Measurements from ENCODE around the gene MCF2L. TPM values are rescaled to one million over a fixed set of nuclear protein-coding genes. Genes with fewer than 3 reads are reported as not detected.

Gene MCF2L, protein sequence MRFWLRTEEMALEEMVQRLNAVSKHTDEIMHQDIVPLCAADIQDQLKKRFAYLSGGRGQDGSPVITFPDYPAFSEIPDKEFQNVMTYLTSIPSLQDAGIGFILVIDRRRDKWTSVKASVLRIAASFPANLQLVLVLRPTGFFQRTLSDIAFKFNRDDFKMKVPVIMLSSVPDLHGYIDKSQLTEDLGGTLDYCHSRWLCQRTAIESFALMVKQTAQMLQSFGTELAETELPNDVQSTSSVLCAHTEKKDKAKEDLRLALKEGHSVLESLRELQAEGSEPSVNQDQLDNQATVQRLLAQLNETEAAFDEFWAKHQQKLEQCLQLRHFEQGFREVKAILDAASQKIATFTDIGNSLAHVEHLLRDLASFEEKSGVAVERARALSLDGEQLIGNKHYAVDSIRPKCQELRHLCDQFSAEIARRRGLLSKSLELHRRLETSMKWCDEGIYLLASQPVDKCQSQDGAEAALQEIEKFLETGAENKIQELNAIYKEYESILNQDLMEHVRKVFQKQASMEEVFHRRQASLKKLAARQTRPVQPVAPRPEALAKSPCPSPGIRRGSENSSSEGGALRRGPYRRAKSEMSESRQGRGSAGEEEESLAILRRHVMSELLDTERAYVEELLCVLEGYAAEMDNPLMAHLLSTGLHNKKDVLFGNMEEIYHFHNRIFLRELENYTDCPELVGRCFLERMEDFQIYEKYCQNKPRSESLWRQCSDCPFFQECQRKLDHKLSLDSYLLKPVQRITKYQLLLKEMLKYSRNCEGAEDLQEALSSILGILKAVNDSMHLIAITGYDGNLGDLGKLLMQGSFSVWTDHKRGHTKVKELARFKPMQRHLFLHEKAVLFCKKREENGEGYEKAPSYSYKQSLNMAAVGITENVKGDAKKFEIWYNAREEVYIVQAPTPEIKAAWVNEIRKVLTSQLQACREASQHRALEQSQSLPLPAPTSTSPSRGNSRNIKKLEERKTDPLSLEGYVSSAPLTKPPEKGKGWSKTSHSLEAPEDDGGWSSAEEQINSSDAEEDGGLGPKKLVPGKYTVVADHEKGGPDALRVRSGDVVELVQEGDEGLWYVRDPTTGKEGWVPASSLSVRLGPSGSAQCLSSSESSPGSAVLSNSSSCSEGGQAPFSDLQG
- total RNA-seq: 201 TPM

DNA sequence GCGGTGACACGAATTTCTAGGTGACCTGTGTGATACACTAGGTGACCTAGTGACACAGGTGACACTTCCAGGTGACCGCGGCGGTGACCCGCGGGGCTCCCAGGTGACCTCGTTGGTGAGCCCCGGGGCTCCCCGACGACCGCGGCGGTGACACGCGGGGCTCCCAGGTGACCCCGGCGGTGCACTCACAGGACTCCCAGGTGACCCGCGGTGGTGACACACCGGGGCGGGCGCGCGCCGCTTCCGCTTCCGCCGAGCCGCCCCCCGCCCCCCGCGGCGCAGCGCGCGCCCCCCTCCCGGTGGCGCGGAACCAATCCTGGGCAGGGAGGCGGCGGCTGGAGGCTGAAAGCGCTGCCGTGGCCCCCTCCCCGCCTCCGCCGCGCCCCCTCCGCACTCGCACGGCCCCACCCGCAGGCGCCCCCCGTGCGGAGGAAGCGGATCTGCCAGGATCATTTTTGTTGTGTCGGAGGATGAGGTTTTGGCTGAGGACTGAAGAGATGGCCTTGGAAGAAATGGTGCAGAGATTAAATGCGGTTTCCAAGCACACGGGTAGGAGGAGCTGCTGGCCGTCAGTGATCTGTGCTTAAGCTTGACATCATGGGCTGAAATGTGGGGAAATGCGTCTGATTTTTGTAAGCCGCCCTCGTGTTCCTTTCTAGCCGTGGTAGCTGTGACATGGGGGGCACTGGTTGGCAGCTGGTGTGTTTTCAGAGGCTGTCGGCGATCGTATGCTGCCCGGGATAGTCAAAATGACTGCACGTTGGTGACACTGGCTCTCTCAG, at the start of gene MCF2L:
Gene MCF2L, plus strand, starts transcription at position 305 of the 782 bp plus-strand sequence. Its CDS starts 166 bp downstream, at position 471.

DNA sequence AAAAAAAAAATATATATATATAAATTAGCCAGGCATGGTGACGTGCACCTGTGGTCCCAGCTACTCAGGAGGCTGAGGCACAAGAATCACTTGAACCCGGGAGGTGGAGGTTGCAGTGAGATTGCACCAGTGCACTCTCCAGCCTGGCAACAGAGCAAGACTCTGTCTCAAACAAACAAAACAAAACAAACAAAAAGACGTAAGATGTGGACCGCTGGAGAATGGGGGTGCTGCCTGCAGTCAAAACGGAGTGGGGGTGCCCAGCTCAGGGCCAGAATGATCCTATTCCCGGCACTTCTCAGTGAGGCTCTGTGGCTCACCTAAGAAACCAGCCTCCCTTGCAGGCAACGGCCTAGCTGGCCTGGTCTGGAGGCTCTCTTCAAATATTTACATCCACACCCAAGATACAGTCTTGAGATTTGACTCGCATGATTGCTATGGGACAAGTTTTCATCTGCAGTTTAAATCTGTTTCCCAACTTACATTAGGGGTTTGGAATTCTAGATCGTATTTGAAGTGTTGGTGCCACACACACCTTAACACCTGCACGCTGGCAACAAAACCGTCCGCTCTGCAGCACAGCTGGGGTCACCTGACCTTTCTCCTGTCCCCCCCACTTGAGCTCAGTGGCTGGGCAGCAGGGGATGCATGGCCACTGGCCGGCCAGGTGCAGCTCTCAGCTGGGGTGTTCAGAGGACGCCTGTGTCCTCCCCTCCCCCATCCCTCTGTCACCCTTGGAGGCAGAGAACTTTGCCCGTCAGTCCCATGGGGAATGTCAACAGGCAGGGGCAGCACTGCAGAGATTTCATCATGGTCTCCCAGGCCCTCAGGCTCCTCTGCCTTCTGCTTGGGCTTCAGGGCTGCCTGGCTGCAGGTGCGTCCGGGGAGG, 136.3 kb downstream of the MCF2L start, which contains the start of gene F7:
Gene F7, plus strand, starts transcription at position 760 of the 889 bp plus-strand sequence. Its CDS starts 51 bp downstream, at position 811.

DNA sequence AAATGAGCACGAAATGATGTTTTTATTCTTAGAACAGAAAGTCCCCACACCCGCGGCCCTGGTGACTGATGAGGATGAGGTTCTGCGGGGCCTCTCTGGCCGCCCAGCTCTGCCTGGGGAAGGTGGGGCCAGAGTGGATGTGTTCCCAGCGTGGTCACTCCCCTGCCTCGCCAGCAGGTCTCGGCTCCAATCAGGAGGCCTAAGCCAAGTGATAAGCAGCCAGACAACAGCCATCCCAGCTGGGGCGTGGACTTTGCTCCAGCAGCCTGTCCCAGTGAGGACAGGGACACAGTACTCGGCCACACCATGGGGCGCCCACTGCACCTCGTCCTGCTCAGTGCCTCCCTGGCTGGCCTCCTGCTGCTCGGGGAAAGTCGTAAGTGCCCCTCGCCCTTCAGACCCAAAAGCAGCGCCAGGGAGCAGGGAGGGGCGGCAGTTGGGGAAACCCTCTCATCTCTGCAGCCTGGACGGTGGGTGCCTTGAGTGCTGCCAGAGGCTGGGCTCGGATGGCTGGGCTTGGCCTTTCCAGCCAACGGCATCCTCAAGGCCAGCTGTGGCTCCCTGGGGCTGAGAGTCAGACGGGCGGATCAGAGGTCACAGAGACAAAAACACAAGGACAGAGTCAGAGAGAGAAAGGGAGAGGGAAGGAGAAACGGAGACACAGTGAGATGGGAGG, 153.7 kb downstream of the MCF2L start, which contains the start of gene F10:
Gene F10, plus strand, starts transcription at position 250 of the 676 bp plus-strand sequence. Its CDS starts 57 bp downstream, at position 307.

Other genes with a start within 250 kb of the MCF2L start
- 0.31 TPM for gene F7, start 136.6 kb downstream of the MCF2L start, total RNA-seq
- gene F10, start 153.6 kb downstream of the MCF2L start, total RNA-seq: not detected
- gene PROZ, start 189.4 kb downstream of the MCF2L start, total RNA-seq: not detected
- 88.6 TPM for gene PCID2, start 239.5 kb downstream of the MCF2L start, total RNA-seq
- gene CUL4A, start 240.4 kb downstream of the MCF2L start, total RNA-seq: 78.3 TPM

Data from parietal lobe (tissue), 1 donor.